H9 (cell line): Measurements from ENCODE around the gene CCNYL1. TPM values are rescaled to one million over a fixed set of nuclear protein-coding genes. Genes with fewer than 3 reads are reported as not detected.

Experiments used
- DNase-seq: peaks from one replicate; pipeline ENCODE4 v3.0.0-alpha.2; 2017
- H2AFZ ChIP-seq: one replicate; pipeline ENCODE4 v1.6.1; 2013; ENCODE audit warnings: mild to moderate bottlenecking, low read length, control low read depth, moderate library complexity
- H2AK5ac ChIP-seq: 2 replicates; pipeline ENCODE4 v1.6.1; 2013; ENCODE audit warnings: low read length, control low read depth, mixed read lengths; ENCODE audit not compliant: insufficient read length
- H2BK120ac ChIP-seq: one replicate; pipeline ENCODE4 v1.6.1; 2013; ENCODE audit warnings: low read depth, mild to moderate bottlenecking, low read length, control low read depth, inconsistent platforms; ENCODE audit not compliant: poor library complexity, severe bottlenecking
- H2BK12ac ChIP-seq: 2 replicates; pipeline ENCODE4 v1.6.1; 2013; ENCODE audit warnings: low read length, control low read depth, mixed read lengths, low read depth; ENCODE audit not compliant: insufficient read length
- H2BK15ac ChIP-seq: 2 replicates; pipeline ENCODE4 v1.6.1; 2013; ENCODE audit warnings: low read depth, low read length, control low read depth
- H2BK20ac ChIP-seq: one replicate; pipeline ENCODE4 v1.6.1; 2013; ENCODE audit warnings: low read depth, mild to moderate bottlenecking, low read length, control low read depth, inconsistent platforms; ENCODE audit not compliant: poor library complexity, severe bottlenecking
- H2BK5ac ChIP-seq: 2 replicates; pipeline ENCODE4 v1.6.1; 2013; ENCODE audit warnings: low read length, control low read depth, mixed read lengths; ENCODE audit not compliant: insufficient read length
- H3K14ac ChIP-seq: 2 replicates; pipeline ENCODE4 v1.6.1; 2013; ENCODE audit warnings: low read length, control low read depth; ENCODE audit not compliant: insufficient read depth
- H3K18ac ChIP-seq: 2 replicates; pipeline ENCODE4 v1.6.1; 2013; ENCODE audit warnings: low read depth, mild to moderate bottlenecking, mixed read lengths, low read length, control low read depth; ENCODE audit not compliant: insufficient read length
- H3K23ac ChIP-seq: 2 replicates; pipeline ENCODE4 v1.6.1; 2013; ENCODE audit warnings: low read length, control low read depth, mixed read lengths, low read depth; ENCODE audit not compliant: insufficient read length
- H3K23me2 ChIP-seq: 2 replicates; pipeline ENCODE4 v1.6.1; 2013; ENCODE audit warnings: low read depth, mild to moderate bottlenecking, mixed read lengths, low read length, control low read depth; ENCODE audit not compliant: insufficient read length, poor library complexity, severe bottlenecking
- H3K27ac ChIP-seq: 2 replicates; pipeline ENCODE4 v1.5.1; 2013; ENCODE audit warnings: low read length, control low read depth, mixed read lengths, low read depth; ENCODE audit not compliant: insufficient read length
- H3K27me3 ChIP-seq: 2 replicates; pipeline ENCODE4 v1.6.1; 2013; ENCODE audit warnings: low read length, control low read depth, inconsistent platforms; ENCODE audit not compliant: insufficient read depth
- H3K4ac ChIP-seq: 2 replicates; pipeline ENCODE4 v1.6.1; 2013; ENCODE audit warnings: low read depth, mild to moderate bottlenecking, control low read depth, inconsistent platforms, low read length, moderate library complexity
- H3K4me1 ChIP-seq: 2 replicates; pipeline ENCODE4 v1.6.1; 2013; ENCODE audit warnings: low read length, control low read depth, inconsistent platforms; ENCODE audit not compliant: insufficient read depth
- H3K4me2 ChIP-seq: 2 replicates; pipeline ENCODE4 v1.6.1; 2013; ENCODE audit warnings: low read length, control low read depth, mixed read lengths; ENCODE audit not compliant: insufficient read length, insufficient read depth
- H3K56ac ChIP-seq: 2 replicates; pipeline ENCODE4 v1.6.1; 2013; ENCODE audit warnings: low read depth, mild to moderate bottlenecking, mixed read lengths, low read length, control low read depth; ENCODE audit not compliant: insufficient read length
- H3K79me1 ChIP-seq: 2 replicates; pipeline ENCODE4 v1.6.1; 2013; ENCODE audit warnings: low read depth, mild to moderate bottlenecking, moderate library complexity, low read length, control low read depth, inconsistent platforms; ENCODE audit not compliant: insufficient read depth, poor library complexity, severe bottlenecking
- H3K79me2 ChIP-seq: 2 replicates; pipeline ENCODE4 v1.6.1; 2013; ENCODE audit warnings: low read length, control low read depth, inconsistent platforms; ENCODE audit not compliant: insufficient read depth
- H3K9ac ChIP-seq: 2 replicates; pipeline ENCODE4 v1.6.1; 2013; ENCODE audit warnings: low read length, control low read depth, mixed read lengths; ENCODE audit not compliant: insufficient read length; ENCODE audit errors: extremely low read depth
- H3K9me3 ChIP-seq: one replicate; pipeline ENCODE4 v1.6.1; 2013; ENCODE audit warnings: low read depth, low read length, inconsistent platforms; ENCODE audit not compliant: control insufficient read depth
- H3T11ph ChIP-seq: one replicate; pipeline ENCODE4 v1.6.1; 2013; ENCODE audit warnings: mild to moderate bottlenecking, low read length, control low read depth, inconsistent platforms
- H4K20me1 ChIP-seq: one replicate; pipeline ENCODE4 v1.6.1; 2013; ENCODE audit not compliant: control insufficient read depth, insufficient read length, insufficient read depth
- H4K5ac ChIP-seq: 2 replicates; pipeline ENCODE4 v1.6.1; 2013; ENCODE audit warnings: low read depth, mild to moderate bottlenecking, mixed read lengths, low read length, control low read depth; ENCODE audit not compliant: insufficient read length
- H4K8ac ChIP-seq: replicated peaks from 2 replicates; pipeline ENCODE4 v1.6.1; 2013; ENCODE audit warnings: low read length, control low read depth, mixed read lengths, low read depth; ENCODE audit not compliant: insufficient read length
- H4K91ac ChIP-seq: 2 replicates; pipeline ENCODE4 v1.6.1; 2013; ENCODE audit warnings: low read depth, mild to moderate bottlenecking, moderate library complexity, mixed read lengths, low read length, control low read depth; ENCODE audit not compliant: insufficient read length
- H3K27ac Mint-ChIP-seq, 3 experiments: 2 replicates in 2 of 3; 3 replicates in 1 of 3; pipeline ENCODE4 v1.8.0; 2020 to 2021; ENCODE audit warnings: mixed read lengths in 3 of 3, mild to moderate bottlenecking in 1 of 3, moderate library complexity in 1 of 3
- H3K27me3 Mint-ChIP-seq: 2 replicates; pipeline ENCODE4 v1.8.0; 2021; ENCODE audit warnings: low read depth, mild to moderate bottlenecking, moderate library complexity, mixed read lengths
- H3K36me3 Mint-ChIP-seq, 3 experiments: 2 replicates in 2 of 3; 3 replicates in 1 of 3; pipeline ENCODE4 v1.8.0; 2020 to 2021; ENCODE audit warnings: low read depth in 3 of 3, mixed read lengths in 3 of 3; ENCODE audit not compliant: insufficient read depth in 1 of 3
- H3K4me1 Mint-ChIP-seq, 2 experiments: 2 replicates each; pipeline ENCODE4 v1.8.0; 2020; ENCODE audit warnings: mixed read lengths in 2 of 2
- H3K4me3 Mint-ChIP-seq, 2 experiments: 2 replicates in 1 of 2; 3 replicates in 1 of 2; pipeline ENCODE4 v1.8.0; 2020 to 2021; ENCODE audit warnings: mild to moderate bottlenecking in 2 of 2, mixed read lengths in 2 of 2, moderate library complexity in 1 of 2
- H3K9me3 Mint-ChIP-seq, 2 experiments: 2 replicates in 1 of 2; 3 replicates in 1 of 2; pipeline ENCODE4 v1.8.0; 2020; ENCODE audit warnings: mild to moderate bottlenecking in 2 of 2, mixed read lengths in 2 of 2, moderate library complexity in 1 of 2
- WGBS: extraction: QIAGEN DNeasy Blood & Tissue Kit; methylation state at CpG from one replicate; pipeline ENCODE4 v1.1.7; 2013; ENCODE audit warnings: missing lambda C conversion rate, low lambda C conversion rate, mixed read lengths; ENCODE audit not compliant: insufficient read length; ENCODE audit errors: extremely low coverage; 5-methylcytosine and 5-hydroxymethylcytosine counted together
- total RNA-seq: library from RNA; stranded (reverse); gene quantifications from 2 replicates; pipeline ENCODE4 v1.2.1, GENCODE V29; 2021
- TF ChIP-seq, protein P1 (sequence below): fragments of 200-600 bp; sonication (generic); conservative IDR thresholded peaks from 3 replicates; pipeline ENCODE4 v1.8.0; 2021; ENCODE audit warnings: antibody characterized with exemption, mild to moderate bottlenecking

Gene CCNYL1
- total RNA-seq, 1 experiment from 2014 or later: 27.0 TPM

DNA sequence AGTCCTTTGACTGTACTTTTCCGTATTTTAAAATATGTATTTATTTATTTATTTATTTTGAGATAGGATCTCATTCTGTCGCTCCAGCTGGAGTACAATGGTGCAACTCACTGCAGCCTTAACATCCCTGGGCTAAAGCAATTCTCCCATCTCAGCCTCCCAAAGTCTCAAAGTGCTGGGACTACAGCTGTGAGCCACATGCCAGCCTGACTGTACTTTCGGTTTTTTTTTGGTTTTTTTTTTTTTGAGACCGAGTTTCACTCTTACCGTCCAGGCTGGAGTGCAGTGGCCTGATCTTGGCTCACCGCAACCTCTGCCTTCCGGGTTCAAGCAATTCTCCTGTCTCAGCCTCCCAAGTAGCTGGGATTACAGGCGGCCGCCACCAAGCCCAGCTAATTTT is 28.9 kb upstream of the CCNYL1 start:
- H3K79me2 ChIP-seq: no peaks in the 10 kb centered on the region
- no peak overlapping the region for H2AFZ ChIP-seq
- TF ChIP-seq, protein P1, sequence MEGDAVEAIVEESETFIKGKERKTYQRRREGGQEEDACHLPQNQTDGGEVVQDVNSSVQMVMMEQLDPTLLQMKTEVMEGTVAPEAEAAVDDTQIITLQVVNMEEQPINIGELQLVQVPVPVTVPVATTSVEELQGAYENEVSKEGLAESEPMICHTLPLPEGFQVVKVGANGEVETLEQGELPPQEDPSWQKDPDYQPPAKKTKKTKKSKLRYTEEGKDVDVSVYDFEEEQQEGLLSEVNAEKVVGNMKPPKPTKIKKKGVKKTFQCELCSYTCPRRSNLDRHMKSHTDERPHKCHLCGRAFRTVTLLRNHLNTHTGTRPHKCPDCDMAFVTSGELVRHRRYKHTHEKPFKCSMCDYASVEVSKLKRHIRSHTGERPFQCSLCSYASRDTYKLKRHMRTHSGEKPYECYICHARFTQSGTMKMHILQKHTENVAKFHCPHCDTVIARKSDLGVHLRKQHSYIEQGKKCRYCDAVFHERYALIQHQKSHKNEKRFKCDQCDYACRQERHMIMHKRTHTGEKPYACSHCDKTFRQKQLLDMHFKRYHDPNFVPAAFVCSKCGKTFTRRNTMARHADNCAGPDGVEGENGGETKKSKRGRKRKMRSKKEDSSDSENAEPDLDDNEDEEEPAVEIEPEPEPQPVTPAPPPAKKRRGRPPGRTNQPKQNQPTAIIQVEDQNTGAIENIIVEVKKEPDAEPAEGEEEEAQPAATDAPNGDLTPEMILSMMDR: no peak
- H3K18ac ChIP-seq: no peak overlapping the region
- no peak overlapping the region for H4K91ac ChIP-seq
- no peaks in the 10 kb centered on the region for H4K20me1 ChIP-seq
- no peaks in the 10 kb centered on the region for H3K23me2 ChIP-seq
- Mint-ChIP-seq H3K36me3 (no peaks in the 10 kb centered on the region; a peak in 1 of 7 replicates), H3K4me3 (no peak overlapping the region), H3K9me3 (no peaks in the 10 kb centered on the region), H3K4me1 (peaks cover 0 to 3% of the 10 kb centered on the region in 2 experiments; a peak in 1 of 4 replicates), H3K27ac (no peak overlapping the region), H3K27me3 (no peaks in the 10 kb centered on the region)
- H3K14ac ChIP-seq: no peak overlapping the region
- H2BK5ac ChIP-seq: no peak overlapping the region
- no peaks in the 10 kb centered on the region for H3K9me3 ChIP-seq
- H2BK12ac ChIP-seq: no peak overlapping the region
- H3K4me1 ChIP-seq: no peaks in the 10 kb centered on the region; the same call in 1 of the 2 replicates
- H3K4me2 ChIP-seq: no peak overlapping the region
- H3K79me1 ChIP-seq: no peaks in the 10 kb centered on the region
- no CpG with 5 or more reads among the region's 9 CpGs for WGBS
- H4K8ac ChIP-seq: no peak overlapping the region
- no peak overlapping the region for H3K4ac ChIP-seq
- H2BK20ac ChIP-seq: no peak overlapping the region
- no peak overlapping the region for H2BK15ac ChIP-seq
- no peak overlapping the region for H3K9ac ChIP-seq
- no peak overlapping the region for H3K27ac ChIP-seq
- no peak overlapping the region for H2BK120ac ChIP-seq
- H3K23ac ChIP-seq: no peak overlapping the region
- no peak overlapping the region for H3T11ph ChIP-seq
- H4K5ac ChIP-seq: no peak overlapping the region
- H2AK5ac ChIP-seq: no peak overlapping the region
- no peak for DNase-seq
- H3K56ac ChIP-seq: no peak overlapping the region
- H3K27me3 ChIP-seq: no peaks in the 10 kb centered on the region
